ENCODE results near the gene OR6Y1.

- TF ChIP-seq CTCF (IDR thresholded peaks at IDR 0.05; ENCODE audit: insufficient read depth, low read depth, low read length) (no peak), EZH2 (IDR thresholded peaks at IDR 0.05; ENCODE audit: insufficient read depth, low read length) (no peak)
These were observed 1.9 kb downstream of the OR6Y1 start for GRCh38 chr1:158552296-158552695.
